ENCODE data around the gene ACSS1.

DNA sequence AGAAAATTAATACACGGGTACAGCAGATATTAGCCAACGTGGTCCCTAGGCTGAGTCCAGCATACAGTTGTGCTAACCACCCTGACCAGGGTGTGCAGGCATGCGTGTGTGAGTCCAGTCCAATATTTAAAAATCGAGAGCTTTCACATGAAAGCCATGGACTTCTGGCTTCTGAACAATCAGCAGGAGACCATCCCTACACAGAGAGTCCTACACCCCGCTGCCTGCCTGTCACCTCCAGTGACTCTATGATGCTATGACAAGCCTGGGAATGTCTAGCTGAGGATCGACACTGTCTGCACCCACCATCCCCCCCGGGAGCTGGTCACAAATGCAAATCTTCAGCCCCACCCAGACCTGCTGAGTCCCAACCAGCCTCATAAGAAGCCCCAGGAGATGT is 7.9 kb downstream of the ACSS1 start:
- TF ChIP-seq, protein P1, sequence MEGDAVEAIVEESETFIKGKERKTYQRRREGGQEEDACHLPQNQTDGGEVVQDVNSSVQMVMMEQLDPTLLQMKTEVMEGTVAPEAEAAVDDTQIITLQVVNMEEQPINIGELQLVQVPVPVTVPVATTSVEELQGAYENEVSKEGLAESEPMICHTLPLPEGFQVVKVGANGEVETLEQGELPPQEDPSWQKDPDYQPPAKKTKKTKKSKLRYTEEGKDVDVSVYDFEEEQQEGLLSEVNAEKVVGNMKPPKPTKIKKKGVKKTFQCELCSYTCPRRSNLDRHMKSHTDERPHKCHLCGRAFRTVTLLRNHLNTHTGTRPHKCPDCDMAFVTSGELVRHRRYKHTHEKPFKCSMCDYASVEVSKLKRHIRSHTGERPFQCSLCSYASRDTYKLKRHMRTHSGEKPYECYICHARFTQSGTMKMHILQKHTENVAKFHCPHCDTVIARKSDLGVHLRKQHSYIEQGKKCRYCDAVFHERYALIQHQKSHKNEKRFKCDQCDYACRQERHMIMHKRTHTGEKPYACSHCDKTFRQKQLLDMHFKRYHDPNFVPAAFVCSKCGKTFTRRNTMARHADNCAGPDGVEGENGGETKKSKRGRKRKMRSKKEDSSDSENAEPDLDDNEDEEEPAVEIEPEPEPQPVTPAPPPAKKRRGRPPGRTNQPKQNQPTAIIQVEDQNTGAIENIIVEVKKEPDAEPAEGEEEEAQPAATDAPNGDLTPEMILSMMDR (conservative IDR thresholded peaks at IDR 0.05; ENCODE audit: low read length), result no peak
- no peak for TF ChIP-seq EZH2phosphoT487 (IDR thresholded peaks at IDR 0.05; ENCODE audit: borderline replicate concordance)

All from Loucy (cell line).